KG1 (cell line): ENCODE measurements around the gene MTUS2.

Experiments
- DNase-seq: peaks from one replicate; lab custom pipeline; 2025; lab: John Stamatoyannopoulos, UW

The MTUS2 gene

GRCh38 chr13:28859069-28859468 is 38.9 kb downstream of the MTUS2 start:
- no peak for DNase-seq

GRCh38 chr13:28859717-28860116 is 39.6 kb downstream of the MTUS2 start:
- no peak for DNase-seq

DNA sequence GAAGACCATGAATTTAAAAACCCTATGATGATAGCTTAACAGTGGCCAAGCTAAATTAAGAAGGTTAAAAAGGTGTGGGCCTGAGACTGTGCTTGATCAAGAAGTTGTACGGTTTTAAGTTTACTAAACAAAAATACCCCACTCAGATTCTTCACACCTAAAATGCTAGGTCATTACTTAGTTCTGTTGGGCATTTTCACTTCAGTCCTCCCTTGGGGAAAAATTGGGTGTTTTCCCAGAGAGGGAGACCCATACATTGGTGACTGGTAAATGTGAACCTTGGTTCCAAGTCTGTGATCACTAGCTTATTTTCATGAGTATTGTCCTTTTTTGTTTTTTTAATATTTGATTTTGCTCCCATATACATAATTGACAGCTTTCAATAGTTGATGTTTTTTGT is 44.4 kb downstream of the MTUS2 start:
- DNase-seq: no peak

- no peak for DNase-seq
Measured at GRCh38 chr13:28865149-28865744, 45.1 kb downstream of the MTUS2 start.

- no peak for DNase-seq
Measured at GRCh38 chr13:28865951-28866350, 45.8 kb downstream of the MTUS2 start.

GRCh38 chr13:28866932-28867331 is 46.8 kb downstream of the MTUS2 start:
- no peak for DNase-seq

GRCh38 chr13:28867564-28867963 is 47.4 kb downstream of the MTUS2 start:
- DNase-seq: no peak

- DNase-seq: no peak
Measured at GRCh38 chr13:28872427-28873176, 52.5 kb downstream of the MTUS2 start.

GRCh38 chr13:28875846-28876615 is 55.9 kb downstream of the MTUS2 start:
- DNase-seq: no peak

DNA sequence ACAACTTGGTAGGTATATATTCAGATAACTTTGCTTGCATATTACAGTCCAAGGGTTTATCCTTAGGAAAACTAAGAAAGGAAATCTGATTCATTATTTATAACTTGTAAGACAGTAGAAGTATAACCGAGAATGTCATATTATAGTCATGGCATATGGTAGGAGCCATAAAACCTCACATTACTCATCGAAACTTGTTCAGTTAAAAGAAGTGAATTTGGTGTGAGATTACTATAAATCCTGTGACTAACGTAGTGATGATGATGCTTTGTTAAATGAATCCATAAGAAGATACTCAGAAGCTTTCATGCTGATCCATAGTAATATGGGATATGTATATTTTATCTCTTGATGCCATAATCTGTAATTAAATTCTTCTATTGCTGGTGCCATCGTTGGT is 57.3 kb downstream of the MTUS2 start:
- no peak for DNase-seq

GRCh38 chr13:28885181-28885580 is 65.0 kb downstream of the MTUS2 start:
- no peak for DNase-seq

GRCh38 chr13:28889086-28889732 is 69.1 kb downstream of the MTUS2 start:
- DNase-seq: no peak

- no peak for DNase-seq
Measured at GRCh38 chr13:28890712-28891111, 70.6 kb downstream of the MTUS2 start.

- no peak for DNase-seq
Measured at GRCh38 chr13:28918030-28918429, 97.9 kb downstream of the MTUS2 start.

DNA sequence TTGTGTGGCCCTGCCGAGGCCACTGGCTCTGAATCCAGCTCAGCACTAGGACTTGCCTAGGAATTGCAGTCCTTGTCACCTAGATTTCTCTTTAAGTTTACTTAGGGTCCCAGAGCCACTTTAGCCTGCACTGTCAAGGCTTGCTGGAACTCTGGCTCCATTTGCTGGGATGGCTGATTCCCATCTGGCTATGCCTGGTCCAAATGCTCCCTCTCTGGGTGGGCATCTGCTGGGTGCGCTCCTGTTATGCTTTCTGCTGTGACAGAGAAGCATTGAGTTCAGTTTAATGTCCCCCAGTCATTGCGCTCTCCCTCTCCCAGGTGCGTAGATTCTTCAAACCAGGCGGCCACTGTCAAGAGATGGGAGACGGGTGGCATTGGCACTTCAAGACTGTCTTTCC is 102.2 kb downstream of the MTUS2 start:
- DNase-seq: no peak

GRCh38 chr13:28935104-28935503 is 115.0 kb downstream of the MTUS2 start:
- no peak for DNase-seq

GRCh38 chr13:28942906-28943305 is 122.8 kb downstream of the MTUS2 start:
- DNase-seq: no peak

DNA sequence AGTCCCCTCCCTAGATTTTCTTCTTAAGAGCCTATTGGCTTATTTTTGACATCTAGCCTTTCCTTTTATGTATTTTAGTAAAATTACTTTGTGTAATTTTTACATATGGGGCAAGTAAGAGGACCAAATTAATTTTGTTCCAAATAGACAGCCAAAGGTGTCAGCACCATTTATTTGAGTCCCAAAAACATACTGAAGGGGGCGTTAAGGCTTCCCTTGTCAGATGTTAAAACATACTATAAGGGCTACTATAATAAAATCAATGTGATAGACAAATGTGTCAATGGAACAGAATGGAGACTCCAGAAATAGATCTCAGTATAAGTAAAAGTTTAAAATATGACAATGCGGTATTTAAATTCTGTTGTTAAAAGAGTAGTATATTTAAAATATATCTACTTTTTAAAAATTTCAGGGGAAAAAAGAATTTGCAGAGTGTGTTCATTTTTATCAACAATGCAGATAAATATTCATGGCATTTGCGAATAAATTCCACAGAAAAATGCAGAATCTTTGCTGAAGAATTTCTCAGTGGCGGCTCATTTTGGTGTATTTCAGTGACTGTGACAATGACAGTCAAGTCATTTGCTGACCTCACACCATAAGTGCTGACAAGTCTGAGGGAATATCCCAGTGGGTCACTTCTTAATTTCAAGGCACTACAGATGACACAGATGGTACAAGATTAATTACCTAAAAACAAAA is 133.7 kb downstream of the MTUS2 start:
- no peak for DNase-seq

- no peak for DNase-seq
Measured at GRCh38 chr13:28954419-28954725, 134.2 kb downstream of the MTUS2 start.

DNA sequence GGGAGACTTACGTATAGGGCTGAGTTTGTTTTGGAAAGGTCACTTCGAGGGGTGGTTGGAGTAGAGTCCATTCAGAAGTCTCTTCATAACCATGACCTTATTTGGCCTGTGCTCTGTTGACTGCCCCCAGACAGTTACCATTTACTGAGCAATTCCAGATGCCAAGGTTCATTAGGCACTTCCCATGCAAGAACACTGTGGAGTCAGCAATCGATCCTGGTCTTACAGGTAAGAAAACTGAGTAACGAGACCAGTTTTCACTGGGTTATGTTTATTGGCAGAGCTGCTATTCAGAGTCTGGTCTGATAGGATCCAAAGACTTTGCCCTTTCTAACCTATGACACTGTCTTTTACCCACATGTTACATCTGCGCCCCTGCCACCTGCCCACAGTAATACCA is 134.7 kb downstream of the MTUS2 start:
- DNase-seq: no peak

DNA sequence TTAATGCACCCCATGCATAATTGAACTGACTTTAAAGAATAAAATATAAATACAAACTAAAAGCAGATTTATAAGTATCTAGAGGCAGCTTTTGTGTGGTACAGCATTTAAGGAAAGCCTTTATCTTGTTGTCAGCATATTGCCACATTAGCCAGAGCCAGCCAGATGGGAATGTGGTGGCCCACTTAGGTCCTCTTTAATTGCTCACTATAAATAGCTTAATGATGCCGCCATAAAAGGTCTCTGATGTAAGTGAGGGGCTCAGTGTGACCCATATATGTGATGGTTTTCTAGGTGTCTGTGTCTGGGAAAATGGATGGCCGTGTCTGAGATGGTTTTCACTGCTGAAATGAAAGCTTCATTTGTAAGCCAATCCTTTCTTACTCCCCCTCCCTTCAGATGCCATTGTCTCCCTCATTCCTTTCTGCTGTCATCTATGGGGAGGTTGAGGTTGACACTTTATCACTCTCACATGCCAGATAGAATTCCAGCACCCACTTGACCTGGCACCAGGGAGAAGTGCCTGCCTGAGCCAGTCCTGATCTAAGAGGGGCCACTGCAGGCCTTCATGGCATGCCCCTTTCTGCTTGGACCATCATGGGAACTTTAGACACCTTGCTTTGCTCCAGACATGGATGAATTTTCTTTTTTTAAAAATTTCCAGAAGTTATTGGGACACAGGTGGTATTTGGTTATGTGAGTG is 135.3 kb downstream of the MTUS2 start:
- no peak for DNase-seq

DNA sequence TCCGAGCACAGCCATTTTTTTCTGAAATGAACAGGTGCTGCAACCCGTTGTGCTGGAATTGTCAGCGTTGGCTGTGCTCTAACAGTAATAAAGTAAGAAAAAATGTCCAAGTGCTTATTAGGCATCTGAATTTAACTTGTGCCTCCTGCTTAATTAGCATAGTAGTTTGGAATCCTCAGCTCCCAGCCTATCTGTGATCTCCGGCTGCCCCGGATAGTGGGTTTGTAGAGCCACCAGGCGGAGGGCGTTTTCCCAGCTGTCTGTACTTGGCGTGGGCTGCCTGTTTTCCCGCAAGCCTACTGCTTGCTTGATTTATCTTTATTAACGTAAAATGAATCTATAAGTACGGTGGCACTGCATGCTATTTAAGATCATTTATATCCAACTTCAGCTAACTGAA is 137.9 kb downstream of the MTUS2 start:
- no peak for DNase-seq
